COLO829 (cell line): ENCODE results near the gene DNMT3A.
"Not testable (repeated sequence)": the region's sequence is repeated elsewhere in the genome, so short reads cannot be mapped to it uniquely, and the experiment has no call there.

Source experiments
- DNase-seq: peaks from one replicate; pipeline ENCODE4 v3.0.0; 2012; ENCODE audit warnings: low spot score

Gene DNMT3A

GRCh38 chr2:25234738-25235137 lies 107.0 kb downstream of the DNMT3A start:
- peak; percentile 89 for DNase-seq

GRCh38 chr2:25233916-25234605 lies 107.7 kb downstream of the DNMT3A start:
- no peak for DNase-seq

GRCh38 chr2:25232248-25232825 lies 109.4 kb downstream of the DNMT3A start:
- DNase-seq: no peak

- no peak for DNase-seq
These were observed 110.8 kb downstream of the DNMT3A start for GRCh38 chr2:25230948-25231311.

GRCh38 chr2:25230198-25230947 lies 111.4 kb downstream of the DNMT3A start:
- DNase-seq: no peak

GRCh38 chr2:25229279-25230197 lies 112.2 kb downstream of the DNMT3A start:
- no peak for DNase-seq

- DNase-seq: peak; percentile 80
These were observed 112.9 kb downstream of the DNMT3A start for GRCh38 chr2:25228848-25229278.

- DNase-seq: no peak
These were observed 114.1 kb downstream of the DNMT3A start for GRCh38 chr2:25227576-25227975.

GRCh38 chr2:25226827-25227226 lies 114.9 kb downstream of the DNMT3A start:
- DNase-seq: no peak

GRCh38 chr2:25222477-25223121 lies 119.1 kb downstream of the DNMT3A start:
- DNase-seq: no peak

- DNase-seq: no peak
These were observed 120.1 kb downstream of the DNMT3A start for GRCh38 chr2:25221579-25221978.

GRCh38 chr2:25220313-25220712 lies 121.4 kb downstream of the DNMT3A start:
- DNase-seq: no peak

GRCh38 chr2:25219621-25220020 lies 122.1 kb downstream of the DNMT3A start:
- no peak for DNase-seq

- no peak for DNase-seq
These were observed 123.6 kb downstream of the DNMT3A start for GRCh38 chr2:25218100-25218499.

- no peak for DNase-seq
These were observed 125.6 kb downstream of the DNMT3A start for GRCh38 chr2:25215948-25216679.

- no peak for DNase-seq
These were observed 126.5 kb downstream of the DNMT3A start for GRCh38 chr2:25215232-25215631.

- no peak for DNase-seq
These were observed 128.5 kb downstream of the DNMT3A start for GRCh38 chr2:25213229-25213628.

GRCh38 chr2:25210923-25211322 lies 130.8 kb downstream of the DNMT3A start:
- DNase-seq: not testable (repeated sequence)

- DNase-seq: no peak
These were observed 134.6 kb downstream of the DNMT3A start for GRCh38 chr2:25207078-25207545.

- DNase-seq: no peak
These were observed 137.4 kb downstream of the DNMT3A start for GRCh38 chr2:25204190-25204838.
